Ishikawa (cell line): Measurements from ENCODE around the gene BCO1.

ENCODE experiments used
- CREB1 ChIP-seq: IDR thresholded peaks from 2 replicates; pipeline ENCODE4 v1.6.1; 2012; ENCODE audit warnings: low read depth
- EP300 ChIP-seq: IDR thresholded peaks from 2 replicates; pipeline ENCODE4 v1.6.1; 2012; ENCODE audit warnings: borderline replicate concordance
- RAD21 ChIP-seq: IDR thresholded peaks from 2 replicates; pipeline ENCODE4 v1.6.1; 2012; ENCODE audit warnings: low read depth
- USF1 ChIP-seq: IDR thresholded peaks from 2 replicates; pipeline ENCODE4 v1.6.1; 2012

GRCh38 chr16:81251871-81252270, 13.4 kb downstream of the BCO1 start:
- TF ChIP-seq USF1 (no peak), EP300 (no peak), CREB1 (no peak), RAD21 (no peak)
